ENCODE measurements around the gene NADSYN1. TPM values are rescaled to one million over a fixed set of nuclear protein-coding genes. Genes with fewer than 3 reads are reported as not detected.

NADSYN1 gene
- total RNA-seq, 1 donor from 2014 or later, result 20.0 TPM

DNA sequence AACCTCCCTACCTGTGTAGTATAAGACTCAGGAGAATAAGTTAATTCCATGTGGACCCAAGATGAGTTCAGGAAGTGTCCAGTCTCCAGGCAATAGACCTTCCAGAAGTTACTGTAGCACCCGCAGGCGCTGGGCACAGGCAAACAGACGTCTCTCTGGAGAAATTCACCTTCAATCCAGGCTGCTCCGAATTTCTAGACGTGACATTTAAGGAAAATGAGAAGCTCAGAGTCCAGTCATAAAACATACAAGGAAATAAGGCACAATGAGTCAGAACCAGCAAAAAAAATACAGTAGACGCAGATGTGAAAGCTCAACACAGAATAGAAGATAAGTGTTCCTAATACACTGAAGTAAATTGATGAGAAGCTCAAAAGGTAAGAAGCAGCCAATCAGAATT, 14.2 kb downstream of the NADSYN1 start:
- FAIRE-seq (no peak), DNase-seq (ENCODE audit: low spot score in 2 of 2) (no peak)

DNA sequence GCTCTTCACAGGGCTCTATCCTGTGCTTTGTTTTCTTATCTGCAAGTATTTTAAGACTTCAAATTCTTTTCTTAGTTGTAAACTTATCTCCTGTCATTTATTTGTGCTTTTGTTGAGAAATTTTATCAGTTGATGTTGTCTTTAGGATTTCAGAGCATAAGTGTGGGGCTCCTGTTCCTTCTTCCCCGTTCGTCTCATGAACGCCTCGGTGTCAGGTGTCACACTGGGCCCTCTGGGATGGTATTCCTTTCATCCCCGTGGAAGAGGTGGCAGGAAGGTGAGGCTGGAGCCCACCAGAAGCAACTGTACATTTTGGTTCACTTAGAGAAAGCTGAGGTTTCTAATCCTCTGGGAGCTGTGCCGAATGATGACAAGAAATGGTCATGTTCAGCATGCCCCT, 17.9 kb downstream of the NADSYN1 start:
- no peak for DNase-seq (ENCODE audit: low spot score in 2 of 2)
- FAIRE-seq, result no peak

DNA sequence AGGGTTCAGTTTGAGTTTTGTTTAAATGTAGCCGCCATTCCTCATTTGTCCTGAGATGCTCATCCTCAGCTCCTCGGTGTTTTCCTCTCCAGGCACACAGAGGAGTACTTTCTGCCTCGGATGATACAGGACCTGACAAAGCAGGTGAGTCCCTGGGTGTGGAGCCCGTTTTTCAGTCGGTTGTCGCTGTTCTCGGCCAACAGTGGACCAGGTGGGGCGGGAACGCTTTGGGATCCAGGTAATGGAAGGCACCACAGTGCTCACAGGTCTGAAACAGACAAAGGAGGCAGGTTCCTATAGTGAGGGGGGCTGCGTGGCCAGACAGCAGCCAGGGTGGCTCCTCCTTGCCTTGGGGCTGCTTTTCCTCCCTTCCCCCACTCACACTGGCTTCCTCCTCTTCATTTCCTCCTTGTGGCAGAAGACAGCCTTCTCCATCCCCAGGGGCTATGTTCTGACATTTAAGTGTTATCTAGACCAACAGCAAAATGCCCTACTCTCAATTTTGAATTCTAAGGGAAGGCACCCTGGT, 19.4 kb downstream of the NADSYN1 start:
- DNase-seq (ENCODE audit: low spot score in 2 of 2) (no peak), FAIRE-seq (no peak)

DNA sequence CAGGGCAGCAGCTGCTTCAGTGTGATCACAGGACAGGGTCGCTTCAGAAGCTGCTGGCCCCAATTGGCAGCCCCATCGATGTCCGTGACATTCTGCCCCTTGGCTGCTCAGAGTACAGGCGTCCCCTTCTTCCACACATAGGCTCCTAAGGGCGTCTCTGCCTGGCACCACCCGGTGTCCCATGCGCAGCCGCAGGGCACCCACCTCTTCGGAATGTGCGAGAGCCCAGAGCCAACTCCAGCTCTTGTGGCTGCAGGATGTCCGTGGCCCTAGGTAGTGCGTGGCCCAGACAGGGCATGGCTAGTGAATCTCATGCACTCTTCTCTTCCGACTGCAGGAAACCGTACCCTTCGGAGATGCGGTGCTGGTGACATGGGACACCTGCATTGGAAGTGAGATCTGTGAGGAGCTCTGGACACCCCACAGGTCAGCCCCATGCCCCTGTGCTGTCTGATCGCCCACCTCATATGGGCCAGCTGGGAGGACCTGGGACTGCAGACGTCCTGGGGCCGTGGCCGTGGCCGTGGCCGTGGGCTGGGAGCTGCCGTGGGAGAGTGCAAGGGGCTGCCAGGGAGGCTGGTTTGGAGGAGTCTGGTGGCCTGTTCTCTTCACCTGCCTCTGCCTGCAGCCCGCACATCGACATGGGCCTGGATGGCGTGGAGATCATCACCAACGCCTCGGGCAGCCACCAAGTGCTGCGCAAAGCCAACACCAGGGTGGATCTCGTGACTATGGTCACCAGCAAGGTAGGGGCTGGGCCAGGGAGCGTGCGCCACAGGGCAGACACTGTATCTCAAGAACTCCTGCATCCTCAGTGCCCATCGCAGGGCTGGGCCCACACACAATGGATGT, 20.2 kb downstream of the NADSYN1 start:
- FAIRE-seq (no peak), DNase-seq (ENCODE audit: low spot score in 2 of 2) (no peak)

DNA sequence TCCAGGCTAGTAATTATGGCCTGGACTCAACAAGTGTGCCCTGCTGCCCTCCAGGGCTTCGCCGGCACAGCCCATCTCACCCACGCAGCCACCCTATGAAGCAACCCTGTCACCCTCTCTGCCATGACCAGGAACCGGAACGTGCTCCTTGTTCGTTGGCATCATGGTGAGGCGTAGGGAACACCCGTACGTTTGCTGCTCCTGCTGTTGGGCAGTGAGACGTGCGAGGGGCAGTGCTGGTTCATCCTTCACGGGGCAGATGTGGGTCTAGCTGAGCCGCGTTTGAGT, 20.7 kb downstream of the NADSYN1 start:
- DNase-seq (ENCODE audit: low spot score in 2 of 2), result no peak
- no peak for FAIRE-seq

DNA sequence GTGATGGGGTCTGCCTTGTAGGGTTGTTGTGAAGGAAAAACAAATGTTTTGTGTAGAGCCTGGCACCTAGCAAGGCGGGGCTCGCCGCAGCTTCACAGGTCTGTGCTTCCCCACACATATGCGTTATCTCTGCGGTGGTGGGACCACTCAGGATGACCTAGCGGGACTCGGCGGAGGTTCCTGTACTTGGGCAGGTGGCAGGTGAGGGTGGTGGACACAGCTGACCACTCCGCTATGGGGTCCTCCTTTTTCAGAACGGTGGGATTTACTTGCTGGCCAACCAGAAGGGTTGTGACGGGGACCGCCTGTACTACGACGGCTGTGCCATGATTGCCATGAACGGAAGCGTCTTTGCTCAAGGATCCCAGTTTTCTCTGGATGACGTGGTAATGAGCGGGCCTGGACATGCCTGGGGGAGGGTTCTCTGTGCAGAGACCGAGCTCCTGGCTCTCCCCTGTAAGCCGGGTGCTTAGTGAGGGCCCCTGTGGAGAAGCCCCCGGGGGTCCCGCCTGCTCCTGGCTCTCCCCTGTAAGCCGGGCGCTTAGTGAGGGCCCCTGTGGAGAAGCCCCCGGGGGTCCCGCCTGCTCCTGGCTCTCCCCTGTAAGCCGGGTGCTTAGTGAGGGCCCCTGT, 21.3 kb downstream of the NADSYN1 start:
- no peak for DNase-seq (ENCODE audit: low spot score in 2 of 2)
- FAIRE-seq, result no peak

DNA sequence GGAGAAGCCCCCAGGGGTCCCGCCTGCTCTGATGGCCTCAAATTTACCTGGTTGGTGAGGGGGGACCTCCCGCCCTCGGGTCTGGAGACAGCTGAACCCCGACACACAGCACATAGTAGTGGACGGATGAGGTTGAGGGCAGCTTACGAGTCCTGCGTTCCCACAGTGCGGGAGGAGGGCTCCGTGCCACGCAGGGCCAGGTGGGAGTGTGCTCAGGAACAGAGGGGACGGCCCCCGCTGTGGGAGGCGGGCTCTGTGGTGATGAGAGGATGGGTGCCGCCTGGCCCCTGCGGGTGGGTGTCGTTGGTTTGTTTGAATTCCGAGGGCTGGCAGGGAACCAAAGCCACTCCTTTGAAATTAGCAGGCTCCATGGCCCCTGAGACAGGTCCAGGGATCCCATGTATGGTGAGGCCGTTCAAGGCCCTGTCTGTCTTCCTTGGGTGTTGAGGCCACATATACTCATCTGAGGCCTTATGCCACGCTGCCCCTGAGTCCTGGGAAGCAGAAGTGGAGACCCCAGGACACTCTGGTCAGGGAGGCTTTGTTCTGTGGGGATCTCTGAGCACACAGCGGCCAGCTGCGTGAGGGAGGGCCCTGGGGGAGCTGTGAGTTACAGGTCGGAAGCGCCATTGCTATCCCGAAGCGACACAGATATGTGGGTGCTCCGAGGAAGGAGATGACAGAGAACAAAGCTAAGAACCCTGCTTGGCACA, 21.9 kb downstream of the NADSYN1 start:
- FAIRE-seq (no peak), DNase-seq (ENCODE audit: low spot score in 2 of 2) (no peak)

DNA sequence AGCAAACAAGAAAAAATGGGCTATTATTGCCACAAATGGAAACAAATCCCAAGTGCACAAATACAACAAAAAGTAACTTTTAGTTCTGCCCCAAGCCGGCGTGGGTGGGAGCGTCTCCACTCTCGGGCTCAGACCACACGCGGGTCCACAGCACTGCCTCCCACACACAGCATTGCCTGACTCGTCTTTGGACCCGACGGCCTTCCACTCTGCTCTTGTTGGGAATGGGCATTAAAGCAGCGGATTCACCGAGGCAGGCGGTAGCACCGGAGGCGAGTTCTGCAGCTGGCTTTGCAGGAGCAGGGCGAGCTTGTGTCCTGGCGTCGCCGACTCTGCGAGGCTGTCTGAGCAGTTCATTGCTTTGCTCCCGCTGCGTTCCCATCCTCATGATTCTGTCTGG, 23.0 kb downstream of the NADSYN1 start:
- DNase-seq (ENCODE audit: low spot score in 2 of 2) (no peak), FAIRE-seq (no peak)

DNA sequence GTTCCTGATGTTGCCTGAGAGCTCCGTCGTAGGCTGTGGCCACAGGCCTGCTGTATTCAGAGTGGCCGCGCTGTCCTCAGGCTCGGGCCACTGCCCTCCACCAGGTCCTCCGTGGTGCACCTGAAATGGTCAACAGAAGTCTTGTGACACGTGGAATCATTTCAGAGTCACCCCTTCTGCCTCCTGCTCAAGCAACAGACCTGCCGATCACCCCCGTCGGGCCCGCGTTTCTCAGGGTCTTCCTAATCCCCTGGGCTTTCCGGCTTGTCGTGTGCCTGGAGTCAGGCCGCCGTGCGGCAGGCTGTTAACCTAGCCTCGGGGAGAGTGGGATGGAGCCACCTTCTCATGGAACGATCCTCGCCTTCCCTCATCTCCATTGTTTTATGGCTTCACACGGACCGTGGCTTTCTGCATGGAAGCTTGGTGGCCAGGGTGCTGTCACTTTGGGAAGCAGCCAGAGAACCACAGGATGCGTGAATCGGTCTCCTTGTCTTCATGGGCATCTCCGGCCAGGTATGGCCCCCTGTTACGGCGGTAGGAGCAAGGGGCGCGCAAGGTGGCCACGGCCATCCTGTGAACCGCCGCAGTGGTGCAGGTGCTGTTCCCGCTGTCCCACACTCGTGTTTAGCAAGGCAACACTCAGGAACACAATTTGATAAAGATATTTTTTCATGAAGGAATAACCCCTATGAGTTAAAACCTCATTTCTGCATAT, 24.1 kb downstream of the NADSYN1 start:
- FAIRE-seq, result no peak
- no peak for DNase-seq (ENCODE audit: low spot score in 2 of 2)

DNA sequence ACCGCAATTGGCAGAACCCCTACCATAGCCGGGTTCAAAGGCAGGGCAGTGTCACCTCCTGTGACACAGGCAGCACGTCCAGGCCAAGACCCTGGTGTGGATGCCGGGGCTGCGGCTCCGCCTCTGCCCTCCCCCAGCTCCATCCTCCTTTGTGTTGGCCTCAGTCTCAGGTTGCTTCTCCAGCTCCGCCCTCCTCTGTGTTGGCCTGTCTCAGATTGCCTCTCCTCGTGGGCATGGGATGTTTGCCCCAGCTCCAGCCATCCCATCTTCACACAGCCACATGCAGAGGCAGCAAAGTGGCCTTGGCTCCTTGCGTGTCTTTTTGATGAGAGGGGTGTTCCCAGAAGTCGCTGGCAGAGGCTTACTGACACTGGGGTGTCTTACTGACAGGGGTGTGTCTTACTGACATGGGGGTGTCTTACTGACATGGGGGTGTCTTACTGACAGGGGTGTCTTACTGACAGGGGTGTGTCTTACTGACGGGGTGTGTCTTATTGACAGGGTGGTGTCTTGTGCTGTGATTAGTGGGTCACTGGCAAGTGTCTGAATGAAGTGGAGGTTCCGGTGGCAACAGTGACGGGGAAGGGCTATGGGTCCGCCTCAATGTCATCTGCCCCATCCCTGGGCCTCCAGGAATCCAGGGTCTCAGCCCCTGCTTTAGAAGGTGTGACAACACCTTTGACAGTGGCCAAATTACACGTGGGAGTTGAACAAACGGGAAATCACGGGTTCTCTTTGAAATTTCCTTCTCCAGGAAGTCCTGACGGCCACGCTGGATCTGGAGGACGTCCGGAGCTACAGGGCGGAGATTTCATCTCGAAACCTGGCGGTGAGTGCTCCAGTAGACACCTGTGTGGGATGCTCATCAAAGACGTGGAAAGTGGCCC, 24.9 kb downstream of the NADSYN1 start:
- DNase-seq (ENCODE audit: low spot score in 2 of 2), result no peak
- FAIRE-seq, result no peak

DNA sequence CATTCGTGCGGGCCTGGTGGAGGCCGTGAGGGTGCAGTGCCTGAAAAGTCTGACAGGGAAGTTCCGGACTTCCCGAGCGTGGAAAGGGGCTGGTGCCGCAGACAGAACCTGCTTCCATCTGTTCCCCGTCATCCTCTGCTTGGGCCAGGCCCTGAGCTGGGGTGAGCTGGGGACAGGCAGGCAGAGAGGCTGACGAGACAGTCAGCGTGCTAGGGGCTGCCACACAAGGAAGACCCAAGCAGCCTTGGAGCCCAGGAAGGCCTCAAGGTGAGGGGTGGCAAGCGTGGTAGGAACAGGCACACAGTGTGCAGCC, 25.5 kb downstream of the NADSYN1 start:
- FAIRE-seq (no peak), DNase-seq (ENCODE audit: low spot score in 2 of 2) (no peak)

DNA sequence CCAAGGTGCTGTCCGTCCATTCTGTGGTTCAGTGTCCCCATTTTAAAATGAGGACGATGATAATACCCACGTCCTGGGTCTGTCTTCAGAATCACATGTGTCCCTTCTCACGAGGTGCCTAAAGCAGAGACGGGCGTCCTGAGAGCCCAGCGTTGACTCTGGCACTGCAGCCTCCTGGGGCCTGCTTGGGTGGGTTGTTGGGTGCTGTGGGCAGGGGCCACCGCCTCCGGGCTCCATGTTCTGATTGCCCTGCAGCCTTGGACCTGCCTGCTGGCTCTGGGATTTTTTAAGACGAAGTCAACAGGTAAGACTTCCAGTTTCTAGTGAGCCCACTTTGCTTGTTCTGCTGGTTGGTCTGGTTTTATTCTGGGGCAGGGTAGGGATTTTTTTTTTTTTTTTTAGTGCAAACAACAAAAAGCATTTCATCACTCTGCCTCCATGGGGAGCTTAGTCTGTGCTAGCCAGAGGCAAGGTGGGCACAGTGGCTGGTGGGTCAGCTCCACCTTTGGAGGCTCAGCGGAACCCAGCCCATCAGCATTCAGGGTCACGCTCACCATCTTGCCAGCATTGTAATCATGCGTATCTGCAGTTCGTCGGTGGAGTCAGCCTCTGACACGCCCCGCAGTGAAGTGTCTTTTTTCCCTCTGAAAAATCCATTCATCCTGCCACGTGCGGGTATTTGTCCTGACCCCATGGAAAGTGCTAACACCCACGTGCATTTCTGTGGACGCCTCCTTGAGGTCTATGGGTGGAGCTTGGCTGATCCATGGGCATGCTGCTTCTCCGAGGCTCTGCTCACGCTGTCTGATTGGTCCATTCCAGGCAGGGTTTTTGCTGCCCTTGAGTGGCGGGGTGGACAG, 28.3 kb downstream of the NADSYN1 start:
- FAIRE-seq, result no peak

DNA sequence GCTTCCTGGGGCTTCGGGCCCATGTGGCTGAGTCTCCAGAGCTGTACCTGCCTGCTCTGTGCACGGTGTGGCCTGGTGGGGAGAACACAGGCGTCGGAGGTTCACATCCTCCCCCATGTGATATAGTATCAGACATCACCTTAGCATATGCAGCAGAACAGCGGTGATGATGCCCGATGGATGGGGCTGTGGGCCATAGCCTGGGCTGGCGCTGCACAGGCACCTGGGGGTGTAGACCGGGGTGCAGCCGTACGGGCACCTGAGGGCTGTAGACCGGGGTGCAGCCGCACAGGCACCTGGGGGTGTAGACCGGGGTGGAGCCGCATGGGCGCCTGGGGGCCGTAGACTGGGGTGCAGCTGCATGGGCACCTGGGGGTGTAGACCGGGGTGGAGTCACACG, 29.2 kb downstream of the NADSYN1 start:
- FAIRE-seq, result no peak
- no peak for DNase-seq (ENCODE audit: low spot score in 2 of 2)

More for the DNA sequence above, 28.3 kb downstream of the NADSYN1 start:
- DNase-seq (ENCODE audit: low spot score in 2 of 2), result no peak

DNA sequence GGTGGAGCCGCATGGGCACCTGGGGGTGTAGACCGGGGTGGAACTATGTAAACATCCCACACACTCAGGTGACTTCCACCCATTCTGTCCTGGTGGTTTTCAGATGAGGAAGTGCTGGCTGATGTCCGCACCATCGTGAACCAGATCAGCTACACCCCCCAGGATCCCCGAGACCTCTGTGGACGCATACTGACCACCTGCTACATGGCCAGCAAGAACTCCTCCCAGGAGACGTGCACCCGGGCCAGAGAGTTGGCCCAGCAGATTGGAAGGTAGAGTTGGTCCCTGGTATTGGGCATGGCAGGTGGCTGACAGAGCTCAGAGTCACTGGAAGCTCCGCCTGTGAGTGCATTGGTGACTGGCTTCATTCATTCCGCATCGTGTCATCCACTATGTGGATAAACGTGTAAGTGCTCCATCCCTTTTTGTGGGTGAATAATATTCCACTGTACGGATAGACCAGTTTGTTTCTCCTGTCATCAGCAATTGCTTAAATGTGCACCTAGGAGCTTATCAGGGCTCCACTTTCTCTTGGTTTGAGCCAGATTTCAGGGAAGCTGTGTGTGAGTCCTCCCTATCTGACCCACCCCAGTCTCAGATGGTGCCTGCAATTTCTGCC, 29.9 kb downstream of the NADSYN1 start:
- DNase-seq (ENCODE audit: low spot score in 2 of 2), result no peak
- no peak for FAIRE-seq

DNA sequence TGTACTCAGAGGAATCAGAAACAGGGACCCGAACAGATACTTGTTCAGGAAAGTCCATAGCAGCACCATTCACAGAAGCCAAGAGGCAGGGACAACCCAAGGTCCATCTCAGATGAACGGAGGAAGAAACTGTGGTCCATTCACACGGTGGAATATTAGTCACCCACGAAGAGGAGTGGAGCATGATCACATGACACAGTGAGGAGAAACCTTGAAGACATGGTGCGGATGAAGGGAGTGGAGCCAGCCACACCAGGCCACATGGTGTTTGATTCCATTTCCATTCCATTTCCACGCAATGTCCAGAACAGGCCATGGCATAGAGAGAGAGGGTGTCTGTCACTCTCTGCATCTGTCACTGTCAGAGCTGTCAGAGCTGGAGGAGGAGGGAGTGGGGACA, 30.7 kb downstream of the NADSYN1 start:
- DNase-seq (ENCODE audit: low spot score in 2 of 2), result no peak
- no peak for FAIRE-seq

DNA sequence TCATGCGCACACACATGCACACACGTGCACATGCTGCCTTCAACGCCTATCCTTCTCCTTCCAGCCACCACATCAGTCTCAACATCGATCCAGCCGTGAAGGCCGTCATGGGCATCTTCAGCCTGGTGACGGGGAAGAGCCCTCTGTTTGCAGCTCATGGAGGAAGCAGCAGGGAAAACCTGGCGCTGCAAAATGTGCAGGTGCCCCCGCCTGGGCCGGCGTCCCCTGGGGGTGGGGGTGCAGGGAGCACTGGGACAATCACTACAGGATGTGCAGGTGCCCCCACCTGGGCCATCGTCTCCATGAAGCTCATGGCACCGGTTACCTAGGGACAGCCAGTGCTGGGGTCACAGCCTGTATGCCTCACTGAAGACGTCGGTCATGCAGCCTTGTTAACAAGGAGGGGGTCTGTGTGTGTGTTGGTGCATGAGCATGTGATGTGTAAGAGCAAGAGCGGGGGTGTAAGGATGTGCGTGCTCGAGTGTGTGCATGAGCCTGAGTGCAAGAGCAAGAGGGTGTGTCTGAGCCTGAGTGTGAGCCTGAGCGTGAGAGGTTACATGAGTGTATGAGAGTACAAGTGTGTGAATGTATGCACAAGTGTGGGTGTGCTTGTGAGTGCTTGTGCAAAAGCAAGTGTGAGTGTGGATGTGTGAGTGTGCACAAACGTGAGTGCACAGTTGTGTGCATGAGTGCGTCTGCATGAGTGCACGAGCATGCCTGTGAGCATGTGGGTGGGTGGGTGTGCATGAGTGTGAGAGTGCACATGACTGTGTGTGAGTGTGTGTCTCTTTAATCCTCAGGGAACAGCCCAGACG, 31.5 kb downstream of the NADSYN1 start:
- FAIRE-seq (no peak), DNase-seq (ENCODE audit: low spot score in 2 of 2) (no peak)

DNA sequence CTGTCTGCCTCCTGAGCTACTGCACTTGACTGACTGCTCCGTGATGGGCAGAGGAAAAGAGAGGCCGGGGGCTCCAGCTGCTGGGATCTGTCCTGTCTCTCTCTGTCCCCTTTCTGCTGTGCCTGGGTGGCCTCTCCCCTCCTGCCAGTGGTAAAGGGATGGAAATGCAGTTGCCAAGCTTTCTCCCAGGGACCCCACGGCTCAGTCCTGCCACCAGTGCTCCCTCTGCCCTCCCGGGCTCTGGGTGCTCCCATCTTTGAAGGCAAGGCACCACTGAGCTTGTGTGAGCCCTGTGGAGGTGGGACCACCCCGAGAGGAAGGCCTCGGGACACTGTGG, 32.0 kb downstream of the NADSYN1 start:
- FAIRE-seq (no peak), DNase-seq (ENCODE audit: low spot score in 2 of 2) (no peak)

DNA sequence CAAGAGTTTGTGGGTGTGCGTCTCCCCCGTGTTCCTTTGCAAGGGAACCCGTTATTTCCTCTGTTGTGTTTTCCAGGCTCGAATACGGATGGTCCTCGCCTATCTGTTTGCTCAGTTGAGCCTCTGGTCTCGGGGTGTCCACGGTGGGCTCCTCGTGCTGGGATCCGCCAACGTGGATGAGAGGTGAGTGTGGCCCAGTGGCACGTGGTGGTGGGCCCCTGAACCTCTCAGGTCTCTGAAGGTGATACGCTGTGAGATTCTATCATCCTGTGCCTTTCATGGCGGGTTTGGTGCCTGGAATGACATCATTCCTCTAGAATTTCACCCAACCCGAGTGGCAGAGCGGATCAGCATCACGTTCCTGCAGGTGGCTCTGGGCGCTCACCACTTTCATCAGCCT, 32.5 kb downstream of the NADSYN1 start:
- DNase-seq (ENCODE audit: low spot score in 2 of 2) (no peak), FAIRE-seq (no peak)

All from frontal cortex (tissue), 4 donors.